ENCODE data around the gene ENTR1.

DNA sequence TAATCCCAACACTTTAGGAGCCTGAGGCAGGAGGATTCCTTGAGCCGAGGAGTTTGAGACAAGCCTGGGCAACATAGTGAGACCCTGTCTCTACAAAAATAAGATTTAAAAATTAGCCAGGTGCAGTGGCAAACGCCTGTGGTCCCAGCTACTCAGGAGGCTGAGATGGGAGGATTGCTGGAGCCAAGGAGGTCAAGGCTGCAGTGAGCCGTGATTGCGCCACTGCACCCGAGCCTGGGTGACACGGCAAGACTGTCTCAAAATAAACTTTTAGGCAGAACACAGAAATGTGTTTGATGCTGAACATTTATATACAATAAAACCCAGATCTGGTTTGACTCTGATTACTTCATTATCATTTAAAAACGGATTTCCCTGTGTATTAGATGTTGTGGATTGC, 4.9 kb downstream of the ENTR1 start:
- no peak for TF ChIP-seq CTCF (IDR thresholded peaks at IDR 0.05)
- no peak for TF ChIP-seq POLR2A (IDR thresholded peaks at IDR 0.05)
